Ovary (tissue), 9 donors: Measurements from ENCODE around the gene SLC37A1. TPM values are rescaled to one million over a fixed set of nuclear protein-coding genes. Genes with fewer than 3 reads are reported as not detected.
"Not testable (repeated sequence)": the region's sequence is repeated elsewhere in the genome, so short reads cannot be mapped to it uniquely, and the experiment has no call there.

Experiments used
- DNase-seq, 5 donors: peaks; one replicate each; pipeline ENCODE4 v3.0.0-alpha.2; 2019 to 2020
- H3K27ac ChIP-seq, 2 donors: fragments of 200-600 bp; one replicate each; pipeline versions ENCODE4 v1.5.1 to v1.8.0; 2019 to 2022
- H3K27me3 ChIP-seq: fragments of 200-600 bp; one replicate; pipeline ENCODE4 v1.8.0; 2022
- H3K36me3 ChIP-seq: fragments of 200-600 bp; sonication (generic); one replicate; pipeline ENCODE4 v1.5.1; 2019
- H3K4me1 ChIP-seq: one replicate; pipeline ENCODE4 v1.8.1; 2013; ENCODE audit warnings: mild to moderate bottlenecking, moderate library complexity; ENCODE audit not compliant: insufficient read depth
- H3K4me3 ChIP-seq: fragments of 200-600 bp; sonication (generic); one replicate; pipeline ENCODE4 v1.5.1; 2017
- H3K9me3 ChIP-seq, 2 donors: fragments of 200-600 bp in 1 of 2; sonication (generic) in 1 of 2; one replicate each; pipeline versions ENCODE4 v1.5.1 to v1.8.1; 2013 to 2019; ENCODE audit warnings: mild to moderate bottlenecking in 1 of 2, moderate library complexity in 1 of 2
- CTCF ChIP-seq, 3 donors: fragments of 450-650 bp in 2 of 3; fragments of 200-600 bp in 1 of 3; IDR thresholded peaks; one replicate each; pipeline versions ENCODE4 v1.5.1 to v1.8.0; 2016 to 2022; ENCODE audit warnings: antibody characterized with exemption in 3 of 3, mild to moderate bottlenecking in 1 of 3
- EP300 ChIP-seq: sonication (generic); formaldehyde crosslinking; IDR thresholded peaks from one replicate; pipeline ENCODE4 v1.6.1; 2017; ENCODE audit warnings: antibody characterized with exemption
- POLR2A ChIP-seq: fragments of 450-650 bp; IDR thresholded peaks from one replicate; pipeline ENCODE4 v1.6.1; 2017; ENCODE audit warnings: antibody characterized with exemption, mild to moderate bottlenecking, moderate library complexity
- WGBS, 3 donors: extraction: QIAGEN DNeasy Blood & Tissue Kit in 1 of 3; methylation state at CpG; one replicate each; pipeline versions ENCODE4 v1.1.5 to v1.1.7; 2013 to 2017; 5-methylcytosine and 5-hydroxymethylcytosine counted together
- intact Hi-C, 4 donors: fragments of 100-400 bp; cut with DNase I; formaldehyde crosslinking; loops; one replicate each; pipeline versions ENCODE4 v1.11.0 to v1.15.1; 2022 to 2023
- polyA plus RNA-seq, 2 donors: library from polyadenylated mRNA; stranded (reverse); fragments of 200-250 nt in 1 of 2; fragments of 350-450 nt in 1 of 2; fragmentation: Illumina TruSeq in 1 of 2; extraction: RNeasy Lipid Tissue Mini Kit (QIAGEN cat#74804) in 1 of 2; gene quantifications; one replicate each; pipeline ENCODE4 v1.2.3, GENCODE V29; 2013 to 2014
- total RNA-seq, 7 donors: library from RNA; depleted of rRNA in 2 of 7; stranded (reverse); fragments of >200 nt in 2 of 7; fragmentation: NEBNext Ultra II Directional in 3 of 7; extraction: Animal tissue kit (Norgen Biotek cat#: 25700) in 3 of 7; gene quantifications; one replicate each; pipeline versions ENCODE4 v1.1.0 to v1.2.4, GENCODE V29; 2016 to 2023
- donor health status: DM: no; HTN: no; CAD: no; lungs with moderate emphysema.
- donor health status: DM: no; HTN: no; CAD: no.
- donor health status: Bipolar disorder and iron deficiency.
- donor health status: DM: yes; HTN: yes; CAD: no.
- donor health status: DM: no; HTN: no; CAD: no.
- donor health status: DM: yes; HTN: yes; CAD: no.

The SLC37A1 gene
- total and polyA plus RNA-seq, 9 donors = 5.1 to 10.0 (median 7.4) TPM

- Histone ChIP-seq H3K36me3 (no peaks in the 10 kb centered on the region), H3K9me3 (no peaks in the 10 kb centered on the region), H3K4me1 (no peaks in the 10 kb centered on the region), H3K27me3 (no peaks in the 10 kb centered on the region), H3K27ac (no peak overlapping the region), H3K4me3 (no peak overlapping the region)
- TF ChIP-seq POLR2A (no peak), CTCF (IDR thresholded peaks at IDR 0.05) (no peak), EP300 (no peak)
- intact Hi-C loops = no loop called here
- 80 to 90% (median 83%) methylated on average over 14 of the region's 14 CpGs for WGBS, 3 donors
- no peak for DNase-seq
Measured at GRCh38 chr21:42626171-42626570, 112.5 kb downstream of the SLC37A1 start.

DNA sequence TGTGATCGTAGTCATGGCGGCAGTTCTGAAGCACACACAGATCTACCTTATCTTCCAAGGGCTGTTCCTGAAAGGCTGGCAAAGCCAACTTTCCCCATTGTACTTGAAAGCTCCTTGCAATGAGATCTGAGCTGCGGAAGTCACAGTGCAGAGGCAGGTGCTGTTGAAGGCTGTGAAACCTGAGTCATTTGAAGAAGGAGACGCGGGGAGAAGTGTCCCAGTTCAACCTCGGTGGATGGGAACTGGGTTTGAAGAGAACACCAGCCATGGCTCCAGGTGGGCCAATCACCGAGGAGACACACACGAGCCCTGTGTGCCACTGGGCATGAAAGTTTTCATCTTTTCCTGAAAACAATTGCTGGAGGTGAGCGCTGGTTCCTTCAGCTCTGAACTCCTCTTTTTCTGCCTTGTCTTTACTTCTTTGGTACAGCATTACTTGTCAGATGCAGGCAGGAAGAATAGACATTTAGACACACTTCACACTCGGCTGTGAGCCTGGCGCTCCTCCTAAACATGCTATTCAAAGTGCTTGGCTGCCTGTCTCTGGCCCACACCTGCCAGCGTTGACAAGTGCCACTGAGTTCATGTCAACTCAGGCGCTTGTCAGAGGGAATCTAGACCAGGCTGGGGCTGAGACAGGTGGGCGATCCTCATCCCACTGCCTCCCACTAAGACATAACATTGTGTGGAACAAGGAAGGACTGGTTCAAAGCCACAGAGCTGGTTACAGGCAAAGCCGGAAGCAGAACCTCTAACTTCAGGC is 114.1 kb downstream of the SLC37A1 start:
- 70 to 79% (median 79%) methylated on average over 15 of the region's 15 CpGs for WGBS, 3 donors
- no peak overlapping the region for H3K27ac ChIP-seq
- TF ChIP-seq EP300 = no peak
- TF ChIP-seq POLR2A = no peak
- TF ChIP-seq CTCF (IDR thresholded peaks at IDR 0.05) = no peak
- DNase-seq = no peak
- no peaks in the 10 kb centered on the region for H3K9me3 ChIP-seq
- no peaks in the 10 kb centered on the region for H3K4me1 ChIP-seq
- H3K4me3 ChIP-seq = no peak overlapping the region
- no peaks in the 10 kb centered on the region for H3K27me3 ChIP-seq
- intact Hi-C loops = no loop called here
- no peaks in the 10 kb centered on the region for H3K36me3 ChIP-seq

DNA sequence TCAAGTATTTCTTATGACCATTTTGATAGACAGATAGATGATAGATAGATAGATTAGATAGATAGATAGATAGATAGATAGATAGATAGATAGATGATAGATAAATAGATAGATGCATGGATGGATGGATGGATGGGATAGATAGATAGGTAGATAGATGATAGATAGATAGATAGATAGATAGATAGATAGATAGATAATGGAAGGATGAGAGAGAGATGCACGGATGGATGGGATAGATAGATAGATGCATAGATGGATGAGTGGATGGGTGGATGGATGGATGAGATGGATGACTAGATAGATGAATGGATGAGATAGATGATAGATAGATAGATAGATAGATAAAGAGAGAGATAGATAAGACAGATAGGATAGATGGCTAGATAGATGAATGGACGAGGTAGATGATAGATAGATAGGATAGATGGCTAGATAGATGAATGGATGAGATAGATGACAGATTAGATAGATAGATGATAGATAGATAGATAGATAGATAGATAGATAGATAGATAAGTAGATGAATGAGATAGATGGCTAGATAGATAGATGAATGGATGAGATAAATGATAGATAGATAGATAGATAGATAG is 114.9 kb downstream of the SLC37A1 start:
- 77 to 81% (median 79%) methylated on average over 2 of the region's 2 CpGs for WGBS, 3 donors
- H3K27me3 ChIP-seq, H3K36me3 ChIP-seq, H3K27ac ChIP-seq, H3K4me3 ChIP-seq, intact Hi-C loops, H3K9me3 ChIP-seq, H3K4me1 ChIP-seq, DNase-seq: not testable (repeated sequence)

DNA sequence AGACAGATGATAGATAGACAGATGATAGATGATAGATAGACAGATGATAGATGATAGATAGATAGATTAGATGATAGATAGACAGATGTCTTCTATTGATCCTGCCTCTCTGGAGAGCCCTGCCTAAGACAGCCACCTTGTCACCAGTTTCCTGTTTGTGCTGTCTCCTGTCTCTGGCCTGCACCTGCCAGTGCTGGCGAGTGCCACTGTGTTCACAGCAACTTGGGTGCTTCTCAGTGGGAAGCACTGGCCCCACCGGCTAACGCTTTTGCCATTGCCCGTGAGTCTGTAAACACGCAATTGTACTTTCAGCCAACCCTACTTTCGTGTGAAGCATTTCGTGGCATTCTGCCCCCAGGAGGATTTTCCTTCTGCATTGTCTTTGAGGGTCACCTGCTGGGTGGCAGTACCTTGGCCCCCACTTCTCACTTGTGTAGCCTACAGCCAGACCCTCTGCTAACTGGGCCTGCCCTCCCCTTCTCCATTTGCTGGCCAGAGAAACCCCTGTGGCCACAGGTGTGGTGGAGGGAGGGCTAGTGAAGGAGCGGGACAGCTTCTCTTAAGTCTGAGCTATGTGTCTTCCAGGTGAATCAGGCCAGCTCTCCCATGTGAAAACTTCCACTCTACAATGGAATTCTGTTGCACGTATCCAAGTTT is 116.4 kb downstream of the SLC37A1 start:
- DNase-seq = no peak
- Histone ChIP-seq H3K36me3 (no peaks in the 10 kb centered on the region), H3K4me1 (no peaks in the 10 kb centered on the region), H3K27ac (no peak overlapping the region), H3K9me3 (no peaks in the 10 kb centered on the region), H3K4me3 (no peak overlapping the region), H3K27me3 (no peaks in the 10 kb centered on the region)
- intact Hi-C loops = no loop called here
- TF ChIP-seq CTCF (IDR thresholded peaks at IDR 0.05) (no peak), POLR2A (no peak), EP300 (no peak)
- WGBS, 3 donors = 75 to 81% (median 77%) methylated on average over 9 of the region's 9 CpGs

DNA sequence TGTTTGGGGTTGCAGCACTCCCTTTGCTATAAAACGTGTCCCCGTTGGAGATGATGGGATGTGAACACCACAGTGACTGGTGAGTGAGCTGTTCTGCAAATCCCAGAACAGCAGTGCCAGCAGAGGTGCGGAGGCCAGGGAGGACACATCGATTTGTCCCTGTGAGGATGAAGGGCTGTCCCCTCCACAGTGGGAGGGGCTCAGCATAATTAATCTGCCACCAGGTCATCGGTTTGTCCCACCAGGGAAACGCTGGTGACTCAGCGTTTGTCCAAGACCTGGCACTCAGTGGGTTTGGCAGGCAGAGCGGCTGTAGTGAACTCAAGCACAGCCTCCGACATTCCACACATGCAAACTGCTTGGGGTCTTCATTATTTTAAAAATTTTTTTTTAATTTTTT is 117.0 kb downstream of the SLC37A1 start:
- H3K27ac ChIP-seq = no peak overlapping the region
- intact Hi-C loops = no loop called here
- no peak overlapping the region for H3K4me3 ChIP-seq
- no peak for DNase-seq
- H3K27me3 ChIP-seq = no peaks in the 10 kb centered on the region
- no peaks in the 10 kb centered on the region for H3K9me3 ChIP-seq
- 59 to 69% (median 69%) methylated on average over 9 of the region's 9 CpGs for WGBS, 3 donors
- no peaks in the 10 kb centered on the region for H3K36me3 ChIP-seq
- no peaks in the 10 kb centered on the region for H3K4me1 ChIP-seq
- TF ChIP-seq POLR2A (no peak), EP300 (no peak), CTCF (IDR thresholded peaks at IDR 0.05) (no peak)
